Measurements from ENCODE around the gene KISS1. TPM values are rescaled to one million over a fixed set of nuclear protein-coding genes. Genes with fewer than 3 reads are reported as not detected.
"Not testable (repeated sequence)": the region's sequence is repeated elsewhere in the genome, so short reads cannot be mapped to it uniquely, and the experiment has no call there.

The KISS1 gene
- not detected in 2 replicates for total RNA-seq

- ATAC-seq (ENCODE audit: low read depth) (no peak), DNase-seq (no peak)
- H3K27ac Mint-ChIP-seq = no peak within 1 kb of the TSS
- no peaks in the 10 kb centered on the region for H3K36me3 Mint-ChIP-seq (ENCODE audit: low read depth)
- no peaks in the 10 kb centered on the region for H3K9me3 Mint-ChIP-seq
- no peaks in the 10 kb centered on the region for H3K4me1 Mint-ChIP-seq
- intact Hi-C loops (cut with micrococcal nuclease) = no loop called here
- no peak within 1 kb of the TSS for H3K4me3 Mint-ChIP-seq
- ChIA-PET POLR2A (no interaction called here), CTCF (no interaction called here)
- no peak for TF ChIP-seq CTCF (IDR thresholded peaks at IDR 0.05)
- peaks cover 26% of the 10 kb centered on the region for H3K27me3 Mint-ChIP-seq
These were observed at the start of gene KISS1 for GRCh38 chr1:204196068-204196795. Gene KISS1, minus strand, starts transcription at chr1:204196491. Its CDS starts 3,615 bp downstream, at chr1:204192876.

- DNase-seq (no peak), ATAC-seq (ENCODE audit: low read depth) (no peak)
- intact Hi-C loops (cut with micrococcal nuclease) = no loop called here
- no peak overlapping the region for H3K27ac Mint-ChIP-seq
- no peaks in the 10 kb centered on the region for H3K9me3 Mint-ChIP-seq
- no peak for TF ChIP-seq CTCF (IDR thresholded peaks at IDR 0.05)
- peaks cover 13% of the 10 kb centered on the region for H3K27me3 Mint-ChIP-seq
- ChIA-PET POLR2A (no interaction called here), CTCF (no interaction called here)
- no peaks in the 10 kb centered on the region for H3K36me3 Mint-ChIP-seq (ENCODE audit: low read depth)
- no peak overlapping the region for H3K4me3 Mint-ChIP-seq
- no peaks in the 10 kb centered on the region for H3K4me1 Mint-ChIP-seq
These were observed 46.6 kb upstream of the KISS1 start for GRCh38 chr1:204242920-204243319.

GRCh38 chr1:204241914-204242313 is 45.6 kb upstream of the KISS1 start:
- no peak for TF ChIP-seq CTCF (IDR thresholded peaks at IDR 0.05)
- Mint-ChIP-seq H3K4me1 (no peaks in the 10 kb centered on the region), H3K27me3 (peaks cover 8% of the 10 kb centered on the region), H3K36me3 (ENCODE audit: low read depth) (no peaks in the 10 kb centered on the region), H3K27ac (no peak overlapping the region), H3K9me3 (no peaks in the 10 kb centered on the region), H3K4me3 (no peak overlapping the region)
- POLR2A ChIA-PET = no interaction called here
- intact Hi-C loops (cut with micrococcal nuclease) = no loop called here
- CTCF ChIA-PET = no interaction called here
- no peak for ATAC-seq (ENCODE audit: low read depth)
- no peak for DNase-seq

GRCh38 chr1:204241050-204241449 is 44.8 kb upstream of the KISS1 start:
- intact Hi-C loops (cut with micrococcal nuclease) = no loop called here
- no peaks in the 10 kb centered on the region for H3K36me3 Mint-ChIP-seq (ENCODE audit: low read depth)
- no peak overlapping the region for H3K4me3 Mint-ChIP-seq
- H3K4me1 Mint-ChIP-seq = no peaks in the 10 kb centered on the region
- no peak for TF ChIP-seq CTCF (IDR thresholded peaks at IDR 0.05)
- H3K27ac Mint-ChIP-seq = no peak overlapping the region
- ATAC-seq (ENCODE audit: low read depth) (no peak), DNase-seq (no peak)
- ChIA-PET CTCF (no interaction called here), POLR2A (interaction anchor here (0.6 kb wide), 1 partner anchor 11 kb away, joined by 6 read pairs; no protein-coding TSS in a partner anchor)
- H3K9me3 Mint-ChIP-seq = no peaks in the 10 kb centered on the region
- H3K27me3 Mint-ChIP-seq = peaks cover 4% of the 10 kb centered on the region

- no peaks in the 10 kb centered on the region for H3K9me3 Mint-ChIP-seq
- POLR2A ChIA-PET = no interaction called here
- DNase-seq (no peak), ATAC-seq (ENCODE audit: low read depth) (no peak)
- no peaks in the 10 kb centered on the region for H3K27me3 Mint-ChIP-seq
- no peaks in the 10 kb centered on the region for H3K4me1 Mint-ChIP-seq
- no peaks in the 10 kb centered on the region for H3K36me3 Mint-ChIP-seq (ENCODE audit: low read depth)
- CTCF ChIA-PET = no interaction called here
- TF ChIP-seq CTCF (IDR thresholded peaks at IDR 0.05) = no peak
- H3K27ac Mint-ChIP-seq = no peak overlapping the region
- no peak overlapping the region for H3K4me3 Mint-ChIP-seq
- intact Hi-C loops (cut with micrococcal nuclease) = no loop called here
These were observed 43.9 kb upstream of the KISS1 start for GRCh38 chr1:204240233-204240632.

GRCh38 chr1:204239401-204239800 is 43.1 kb upstream of the KISS1 start:
- CTCF ChIA-PET; H3K4me3 Mint-ChIP-seq; H3K4me1 Mint-ChIP-seq; ATAC-seq (ENCODE audit: low read depth); H3K9me3 Mint-ChIP-seq; H3K36me3 Mint-ChIP-seq (ENCODE audit: low read depth); POLR2A ChIA-PET; H3K27me3 Mint-ChIP-seq; DNase-seq; H3K27ac Mint-ChIP-seq; intact Hi-C loops (cut with micrococcal nuclease): not testable (repeated sequence)

GRCh38 chr1:204238520-204238919 is 42.2 kb upstream of the KISS1 start:
- H3K9me3 Mint-ChIP-seq; intact Hi-C loops (cut with micrococcal nuclease); POLR2A ChIA-PET; H3K4me1 Mint-ChIP-seq; H3K27me3 Mint-ChIP-seq; ATAC-seq (ENCODE audit: low read depth); H3K36me3 Mint-ChIP-seq (ENCODE audit: low read depth); CTCF ChIA-PET; H3K27ac Mint-ChIP-seq; H3K4me3 Mint-ChIP-seq; DNase-seq: not testable (repeated sequence)

GRCh38 chr1:204237515-204237914 is 41.2 kb upstream of the KISS1 start:
- POLR2A ChIA-PET; H3K4me1 Mint-ChIP-seq; H3K27ac Mint-ChIP-seq; intact Hi-C loops (cut with micrococcal nuclease); H3K36me3 Mint-ChIP-seq (ENCODE audit: low read depth); ATAC-seq (ENCODE audit: low read depth); H3K4me3 Mint-ChIP-seq; H3K27me3 Mint-ChIP-seq; CTCF ChIA-PET; H3K9me3 Mint-ChIP-seq; DNase-seq: not testable (repeated sequence)

Measured in activated B cell treated with CpG ODN at 0.5 μM for 24 hours (primary cell).